Ascending aorta (tissue), 2 donors: ENCODE data around the gene TM4SF18. TPM values are rescaled to one million over a fixed set of nuclear protein-coding genes. Genes with fewer than 3 reads are reported as not detected.

Experiments
- DNase-seq, 2 donors: peaks; one replicate each; pipeline ENCODE4 v3.0.0-alpha.2; 2019; ENCODE audit warnings: low spot score in 2 of 2
- H3K27ac ChIP-seq, 2 donors: fragments of 200-600 bp; sonication (generic); one replicate each; pipeline ENCODE4 v1.5.1; 2016 to 2017; ENCODE audit warnings: mild to moderate bottlenecking in 1 of 2
- H3K27me3 ChIP-seq: fragments of 200-600 bp; sonication (generic); one replicate; pipeline ENCODE4 v1.5.1; 2017
- H3K36me3 ChIP-seq, 2 donors: fragments of 200-600 bp; sonication (generic); one replicate each; pipeline ENCODE4 v1.5.1; 2016
- H3K4me1 ChIP-seq, 2 donors: fragments of 200-600 bp; sonication (generic); one replicate each; pipeline ENCODE4 v1.5.1; 2016 to 2017; ENCODE audit warnings: mild to moderate bottlenecking in 1 of 2
- H3K4me3 ChIP-seq, 2 donors: fragments of 200-600 bp; sonication (generic); one replicate each; pipeline ENCODE4 v1.5.1; 2016 to 2017; ENCODE audit warnings: mild to moderate bottlenecking in 1 of 2
- H3K9me3 ChIP-seq, 2 donors: fragments of 200-600 bp; sonication (generic); one replicate each; pipeline ENCODE4 v1.5.1; 2016
- intact Hi-C: fragments of 100-400 bp; cut with DNase I; formaldehyde crosslinking; loops from one replicate; pipeline ENCODE4 v1.15.1; 2023
- total RNA-seq: library from RNA; depleted of rRNA; stranded (reverse); fragments of >200 nt; gene quantifications from one replicate; pipeline ENCODE4 v1.1.0, GENCODE V29; 2016
- TF ChIP-seq, protein P1 (sequence below), 3 experiments: fragments of 200-600 bp in 2 of 3; fragments of 450-650 bp in 1 of 3; sonication (generic) in 2 of 3; IDR thresholded peaks; one replicate each; pipeline ENCODE4 v1.5.1; 2016 to 2019; ENCODE audit warnings: antibody characterized with exemption in 3 of 3, mild to moderate bottlenecking in 1 of 3, moderate library complexity in 1 of 3

Gene TM4SF18
- total RNA-seq, 1 donor from 2014 or later = 6.2 TPM

DNA sequence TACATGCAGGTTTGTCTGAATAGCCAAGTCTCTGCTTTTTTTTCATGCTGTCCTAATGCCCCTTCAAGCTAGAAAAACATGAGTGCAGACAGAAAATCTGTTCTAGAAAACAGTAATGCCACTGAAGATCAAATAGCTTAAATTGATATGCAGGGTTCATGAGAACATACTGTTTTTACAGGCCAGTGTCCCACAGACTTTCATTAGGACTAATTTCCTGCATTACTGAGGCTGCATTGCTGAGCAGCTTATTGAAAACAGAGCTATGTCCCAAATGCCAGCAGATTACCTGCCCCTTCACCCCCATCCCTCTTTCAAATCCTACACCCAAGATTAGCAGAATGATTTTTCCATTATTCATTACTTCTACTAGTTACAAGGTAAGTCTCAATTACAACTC is 665 bp downstream of the TM4SF18 start:
- intact Hi-C loops = loop anchor here (10.0 kb wide), 1 partner anchor 378 kb away; no protein-coding TSS in a partner anchor
- Histone ChIP-seq H3K27me3 (no peaks in the 10 kb centered on the region), H3K4me1 (peaks cover 0 to 3% of the 10 kb centered on the region in 2 donors), H3K27ac (peak overlapping the region in 1 of 2 donors; percentile 16), H3K36me3 (no peaks in the 10 kb centered on the region), H3K9me3 (no peaks in the 10 kb centered on the region), H3K4me3 (no peak overlapping the region)
- DNase-seq = no peak
- TF ChIP-seq, protein P1, sequence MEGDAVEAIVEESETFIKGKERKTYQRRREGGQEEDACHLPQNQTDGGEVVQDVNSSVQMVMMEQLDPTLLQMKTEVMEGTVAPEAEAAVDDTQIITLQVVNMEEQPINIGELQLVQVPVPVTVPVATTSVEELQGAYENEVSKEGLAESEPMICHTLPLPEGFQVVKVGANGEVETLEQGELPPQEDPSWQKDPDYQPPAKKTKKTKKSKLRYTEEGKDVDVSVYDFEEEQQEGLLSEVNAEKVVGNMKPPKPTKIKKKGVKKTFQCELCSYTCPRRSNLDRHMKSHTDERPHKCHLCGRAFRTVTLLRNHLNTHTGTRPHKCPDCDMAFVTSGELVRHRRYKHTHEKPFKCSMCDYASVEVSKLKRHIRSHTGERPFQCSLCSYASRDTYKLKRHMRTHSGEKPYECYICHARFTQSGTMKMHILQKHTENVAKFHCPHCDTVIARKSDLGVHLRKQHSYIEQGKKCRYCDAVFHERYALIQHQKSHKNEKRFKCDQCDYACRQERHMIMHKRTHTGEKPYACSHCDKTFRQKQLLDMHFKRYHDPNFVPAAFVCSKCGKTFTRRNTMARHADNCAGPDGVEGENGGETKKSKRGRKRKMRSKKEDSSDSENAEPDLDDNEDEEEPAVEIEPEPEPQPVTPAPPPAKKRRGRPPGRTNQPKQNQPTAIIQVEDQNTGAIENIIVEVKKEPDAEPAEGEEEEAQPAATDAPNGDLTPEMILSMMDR (IDR thresholded peaks at IDR 0.05) = no peak

DNA sequence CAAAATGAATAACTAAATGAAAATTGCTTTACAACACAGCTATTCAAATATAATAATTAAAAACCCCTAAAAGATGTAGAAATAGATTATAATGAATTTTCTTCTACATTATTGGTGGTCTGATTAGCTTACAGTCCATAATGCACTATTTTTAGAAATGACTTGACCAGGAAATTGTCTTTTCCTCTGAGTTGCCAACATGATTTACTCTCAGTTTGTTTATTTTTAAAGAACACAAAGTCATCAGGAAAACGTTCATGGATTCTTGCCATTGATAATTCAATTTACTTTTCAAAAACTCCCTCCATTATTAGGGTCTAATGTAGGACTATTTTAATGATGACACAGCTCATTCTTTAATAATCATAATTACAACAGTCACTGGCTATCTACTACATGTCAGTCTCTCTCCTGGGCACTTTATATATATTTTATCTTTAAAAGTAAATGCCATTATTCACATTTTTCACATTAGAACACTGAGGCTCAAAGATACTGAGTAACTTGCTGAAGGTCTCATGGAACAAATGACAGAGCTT is 1.1 kb downstream of the TM4SF18 start:
- DNase-seq = no peak
- no peak overlapping the region for H3K4me3 ChIP-seq

DNA sequence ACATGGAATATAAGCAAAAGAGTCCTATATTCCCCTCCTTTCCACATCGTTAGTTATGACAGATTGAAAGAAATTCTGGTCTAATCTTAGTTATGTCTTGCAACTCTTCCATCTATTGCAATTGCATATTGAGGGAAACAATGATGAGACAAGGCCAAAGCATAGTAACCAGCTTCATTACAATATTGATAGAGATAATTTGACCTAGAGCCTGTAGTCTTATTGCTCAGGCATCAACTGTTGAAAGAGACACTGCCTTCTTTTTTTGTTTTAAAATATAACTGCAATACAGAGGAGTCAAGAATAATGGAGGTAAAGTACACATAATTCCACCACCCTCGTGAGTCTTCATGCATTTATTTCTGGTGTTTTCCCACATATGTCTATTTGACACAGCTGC is 2.0 kb downstream of the TM4SF18 start:
- no peaks in the 10 kb centered on the region for H3K27me3 ChIP-seq
- TF ChIP-seq, protein P1 (IDR thresholded peaks at IDR 0.05) = no peak
- no peak overlapping the region for H3K27ac ChIP-seq
- DNase-seq = no peak
- H3K4me1 ChIP-seq = no peaks in the 10 kb centered on the region
- no peaks in the 10 kb centered on the region for H3K36me3 ChIP-seq
- H3K9me3 ChIP-seq = no peaks in the 10 kb centered on the region
- no peak overlapping the region for H3K4me3 ChIP-seq
- intact Hi-C loops = loop anchor here (10.0 kb wide), 1 partner anchor 377 kb away; no protein-coding TSS in a partner anchor

More for the DNA sequence above, 1.1 kb downstream of the TM4SF18 start:
- no peaks in the 10 kb centered on the region for H3K36me3 ChIP-seq
- H3K27ac ChIP-seq = no peak overlapping the region
- TF ChIP-seq, protein P1 (IDR thresholded peaks at IDR 0.05) = no peak
- H3K9me3 ChIP-seq = no peaks in the 10 kb centered on the region
- intact Hi-C loops = loop anchor here (10.0 kb wide), 1 partner anchor 377 kb away; no protein-coding TSS in a partner anchor
- H3K4me1 ChIP-seq = peaks cover 0 to 3% of the 10 kb centered on the region in 2 donors
- H3K27me3 ChIP-seq = no peaks in the 10 kb centered on the region

DNA sequence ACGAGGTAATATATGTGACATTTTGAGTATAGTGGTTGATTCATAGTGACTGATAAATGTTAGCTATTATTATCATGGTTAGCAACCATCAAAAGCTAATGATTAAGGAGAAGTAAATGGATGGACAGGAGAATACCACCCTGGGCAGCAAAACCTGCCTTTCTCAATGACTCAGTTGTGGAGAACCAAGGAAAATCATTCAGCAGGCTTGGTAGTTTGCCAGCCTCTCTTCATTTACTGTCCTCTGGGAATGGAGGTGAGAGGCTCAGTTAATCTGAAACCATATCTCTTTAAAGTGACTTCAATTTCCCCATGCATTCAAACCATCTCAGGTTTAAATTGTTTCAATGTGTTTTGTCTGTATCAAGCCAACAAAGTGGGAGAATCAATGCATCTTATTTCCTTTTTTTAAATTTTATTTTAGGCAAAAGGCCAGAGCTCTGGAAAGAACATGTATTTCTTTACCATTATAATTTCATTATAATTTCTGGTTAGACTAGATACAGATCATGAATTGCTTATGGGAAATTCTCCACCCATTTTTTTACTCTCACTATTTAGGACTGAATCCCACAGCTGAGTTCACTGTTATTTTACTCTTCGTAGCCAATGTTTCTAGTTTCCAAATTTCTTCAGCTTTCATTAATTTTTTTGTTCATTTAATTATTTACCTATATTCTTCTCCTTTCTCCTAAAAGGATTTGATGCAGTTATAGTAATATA is 2.7 kb downstream of the TM4SF18 start:
- no peaks in the 10 kb centered on the region for H3K36me3 ChIP-seq
- TF ChIP-seq, protein P1 (IDR thresholded peaks at IDR 0.05) = no peak

DNA sequence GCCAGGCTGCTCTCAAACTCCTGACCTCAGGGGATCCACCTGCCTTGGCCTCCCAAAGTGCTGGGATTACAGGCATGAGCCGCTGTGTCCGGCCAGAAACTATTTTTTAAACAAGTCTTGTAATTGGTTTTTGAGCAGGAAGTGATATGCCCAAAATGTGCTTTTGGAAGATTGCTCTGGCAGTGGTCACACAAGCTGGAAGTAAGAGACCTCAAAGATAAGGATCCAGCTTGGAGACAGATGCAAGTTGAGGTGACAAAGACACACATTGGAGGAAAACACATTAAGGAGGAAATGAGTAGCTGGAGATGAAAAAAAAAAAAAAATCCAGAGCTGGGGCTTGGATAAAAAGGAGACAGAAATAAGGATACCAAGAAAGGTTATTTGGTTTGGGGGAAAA is 6.3 kb downstream of the TM4SF18 start:
- Histone ChIP-seq H3K9me3 (no peaks in the 10 kb centered on the region), H3K27me3 (no peaks in the 10 kb centered on the region), H3K4me1 (no peaks in the 10 kb centered on the region), H3K27ac (no peak overlapping the region), H3K36me3 (no peaks in the 10 kb centered on the region), H3K4me3 (no peak overlapping the region)
- TF ChIP-seq, protein P1 (IDR thresholded peaks at IDR 0.05) = no peak
- no peak for DNase-seq
- intact Hi-C loops = no loop called here

More for the DNA sequence above, 2.7 kb downstream of the TM4SF18 start:
- H3K4me1 ChIP-seq = no peaks in the 10 kb centered on the region
- intact Hi-C loops = loop anchor here (10.0 kb wide), 1 partner anchor 376 kb away; no protein-coding TSS in a partner anchor
- no peak for DNase-seq
- H3K4me3 ChIP-seq = no peak overlapping the region
- H3K27ac ChIP-seq = no peak overlapping the region
- no peaks in the 10 kb centered on the region for H3K9me3 ChIP-seq
- H3K27me3 ChIP-seq = no peaks in the 10 kb centered on the region
